ENCODE data around the gene HMGN4. TPM values are rescaled to one million over a fixed set of nuclear protein-coding genes. Genes with fewer than 3 reads are reported as not detected.

The HMGN4 gene
- total and polyA plus RNA-seq, 9 of the 15 experiments (the other 6 are each of a cell fraction or from before 2014, with no cell fraction given): 35.4 to 134 (median 94.1) TPM

DNA sequence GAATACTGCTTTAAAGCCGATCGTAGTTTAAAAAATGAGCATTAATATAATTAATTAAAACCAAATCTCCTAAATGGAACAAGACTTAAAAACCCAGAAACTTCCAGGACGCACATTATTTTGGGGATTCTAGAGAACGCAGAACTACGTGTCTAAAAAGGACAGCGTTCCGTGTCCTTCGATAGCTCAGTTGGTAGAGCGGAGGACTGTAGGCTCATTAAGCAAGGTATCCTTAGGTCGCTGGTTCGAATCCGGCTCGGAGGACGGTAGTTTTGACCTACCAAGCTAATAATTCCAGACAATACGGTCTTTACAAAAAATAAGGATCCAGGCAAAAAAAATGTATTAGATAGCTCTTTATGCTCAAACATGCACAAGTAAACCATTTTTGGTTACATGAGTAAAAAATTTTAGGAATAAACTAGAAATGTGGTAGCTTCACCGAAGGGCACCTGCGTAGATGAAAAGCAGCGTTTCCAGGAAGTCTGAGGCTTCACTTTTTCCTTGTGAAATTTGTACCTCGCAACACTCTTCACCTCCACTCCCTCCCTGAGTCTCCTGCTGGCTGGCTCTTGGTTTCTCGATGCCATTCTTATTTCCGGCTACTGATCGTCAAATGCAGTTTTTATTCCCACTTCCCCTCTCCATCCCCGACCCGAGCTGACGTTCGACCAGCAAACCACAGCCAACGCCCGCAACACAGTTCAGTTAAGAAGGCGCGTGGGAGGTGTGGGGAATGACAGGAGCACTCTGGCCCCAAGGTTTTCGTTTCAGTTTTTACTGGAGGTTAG lies 39.0 kb downstream of the HMGN4 start (continued):
- TF ChIP-seq, protein P1, sequence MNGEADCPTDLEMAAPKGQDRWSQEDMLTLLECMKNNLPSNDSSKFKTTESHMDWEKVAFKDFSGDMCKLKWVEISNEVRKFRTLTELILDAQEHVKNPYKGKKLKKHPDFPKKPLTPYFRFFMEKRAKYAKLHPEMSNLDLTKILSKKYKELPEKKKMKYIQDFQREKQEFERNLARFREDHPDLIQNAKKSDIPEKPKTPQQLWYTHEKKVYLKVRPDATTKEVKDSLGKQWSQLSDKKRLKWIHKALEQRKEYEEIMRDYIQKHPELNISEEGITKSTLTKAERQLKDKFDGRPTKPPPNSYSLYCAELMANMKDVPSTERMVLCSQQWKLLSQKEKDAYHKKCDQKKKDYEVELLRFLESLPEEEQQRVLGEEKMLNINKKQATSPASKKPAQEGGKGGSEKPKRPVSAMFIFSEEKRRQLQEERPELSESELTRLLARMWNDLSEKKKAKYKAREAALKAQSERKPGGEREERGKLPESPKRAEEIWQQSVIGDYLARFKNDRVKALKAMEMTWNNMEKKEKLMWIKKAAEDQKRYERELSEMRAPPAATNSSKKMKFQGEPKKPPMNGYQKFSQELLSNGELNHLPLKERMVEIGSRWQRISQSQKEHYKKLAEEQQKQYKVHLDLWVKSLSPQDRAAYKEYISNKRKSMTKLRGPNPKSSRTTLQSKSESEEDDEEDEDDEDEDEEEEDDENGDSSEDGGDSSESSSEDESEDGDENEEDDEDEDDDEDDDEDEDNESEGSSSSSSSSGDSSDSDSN (IDR thresholded peaks at IDR 0.05; ENCODE audit: borderline replicate concordance in 1 of 2, low read depth in 2 of 2, low read length in 2 of 2): no peak
- TF ChIP-seq CXXC5 (CRISPR knock-in tag; IDR thresholded peaks at IDR 0.05) (peak; percentile 84), ZNF23 (CRISPR knock-in tag; IDR thresholded peaks at IDR 0.05) (no peak), POLR2A (conservative IDR thresholded peaks at IDR 0.05) (no peak), PHF20 (IDR thresholded peaks at IDR 0.05; ENCODE audit: partially characterized antibody) (peak; percentile 42), NR2F6 (CRISPR knock-in tag; IDR thresholded peaks at IDR 0.05) (peak; percentile 24; the same call in 1 of the 2 replicates), NCOA4 (IDR thresholded peaks at IDR 0.05; ENCODE audit: partially characterized antibody) (no peak), MAFK (IDR thresholded peaks at IDR 0.05; ENCODE audit: low read length) (0 out of 2 replicates have a peak, but pooled peaks have one; percentile 33), CBFB (CRISPR knock-in tag; IDR thresholded peaks at IDR 0.05) (no peak), LEF1 (IDR thresholded peaks at IDR 0.05) (peak; percentile 55; the same call in 1 of the 2 replicates), KAT8 (IDR thresholded peaks at IDR 0.05; ENCODE audit: low read depth) (no peak), ZNF696 (CRISPR knock-in tag; conservative IDR thresholded peaks at IDR 0.05) (no peak), ZNF253 (CRISPR knock-in tag; conservative IDR thresholded peaks at IDR 0.05) (peak; percentile 78; the same call in 1 of the 2 replicates)
- TF ChIP-seq, protein P2, sequence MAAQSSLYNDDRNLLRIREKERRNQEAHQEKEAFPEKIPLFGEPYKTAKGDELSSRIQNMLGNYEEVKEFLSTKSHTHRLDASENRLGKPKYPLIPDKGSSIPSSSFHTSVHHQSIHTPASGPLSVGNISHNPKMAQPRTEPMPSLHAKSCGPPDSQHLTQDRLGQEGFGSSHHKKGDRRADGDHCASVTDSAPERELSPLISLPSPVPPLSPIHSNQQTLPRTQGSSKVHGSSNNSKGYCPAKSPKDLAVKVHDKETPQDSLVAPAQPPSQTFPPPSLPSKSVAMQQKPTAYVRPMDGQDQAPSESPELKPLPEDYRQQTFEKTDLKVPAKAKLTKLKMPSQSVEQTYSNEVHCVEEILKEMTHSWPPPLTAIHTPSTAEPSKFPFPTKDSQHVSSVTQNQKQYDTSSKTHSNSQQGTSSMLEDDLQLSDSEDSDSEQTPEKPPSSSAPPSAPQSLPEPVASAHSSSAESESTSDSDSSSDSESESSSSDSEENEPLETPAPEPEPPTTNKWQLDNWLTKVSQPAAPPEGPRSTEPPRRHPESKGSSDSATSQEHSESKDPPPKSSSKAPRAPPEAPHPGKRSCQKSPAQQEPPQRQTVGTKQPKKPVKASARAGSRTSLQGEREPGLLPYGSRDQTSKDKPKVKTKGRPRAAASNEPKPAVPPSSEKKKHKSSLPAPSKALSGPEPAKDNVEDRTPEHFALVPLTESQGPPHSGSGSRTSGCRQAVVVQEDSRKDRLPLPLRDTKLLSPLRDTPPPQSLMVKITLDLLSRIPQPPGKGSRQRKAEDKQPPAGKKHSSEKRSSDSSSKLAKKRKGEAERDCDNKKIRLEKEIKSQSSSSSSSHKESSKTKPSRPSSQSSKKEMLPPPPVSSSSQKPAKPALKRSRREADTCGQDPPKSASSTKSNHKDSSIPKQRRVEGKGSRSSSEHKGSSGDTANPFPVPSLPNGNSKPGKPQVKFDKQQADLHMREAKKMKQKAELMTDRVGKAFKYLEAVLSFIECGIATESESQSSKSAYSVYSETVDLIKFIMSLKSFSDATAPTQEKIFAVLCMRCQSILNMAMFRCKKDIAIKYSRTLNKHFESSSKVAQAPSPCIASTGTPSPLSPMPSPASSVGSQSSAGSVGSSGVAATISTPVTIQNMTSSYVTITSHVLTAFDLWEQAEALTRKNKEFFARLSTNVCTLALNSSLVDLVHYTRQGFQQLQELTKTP (IDR thresholded peaks at IDR 0.05; ENCODE audit: low read depth in 1 of 2, partially characterized antibody in 2 of 2): peak in 1 of 2 experiments; percentile 56
- TF ChIP-seq, protein P3, sequence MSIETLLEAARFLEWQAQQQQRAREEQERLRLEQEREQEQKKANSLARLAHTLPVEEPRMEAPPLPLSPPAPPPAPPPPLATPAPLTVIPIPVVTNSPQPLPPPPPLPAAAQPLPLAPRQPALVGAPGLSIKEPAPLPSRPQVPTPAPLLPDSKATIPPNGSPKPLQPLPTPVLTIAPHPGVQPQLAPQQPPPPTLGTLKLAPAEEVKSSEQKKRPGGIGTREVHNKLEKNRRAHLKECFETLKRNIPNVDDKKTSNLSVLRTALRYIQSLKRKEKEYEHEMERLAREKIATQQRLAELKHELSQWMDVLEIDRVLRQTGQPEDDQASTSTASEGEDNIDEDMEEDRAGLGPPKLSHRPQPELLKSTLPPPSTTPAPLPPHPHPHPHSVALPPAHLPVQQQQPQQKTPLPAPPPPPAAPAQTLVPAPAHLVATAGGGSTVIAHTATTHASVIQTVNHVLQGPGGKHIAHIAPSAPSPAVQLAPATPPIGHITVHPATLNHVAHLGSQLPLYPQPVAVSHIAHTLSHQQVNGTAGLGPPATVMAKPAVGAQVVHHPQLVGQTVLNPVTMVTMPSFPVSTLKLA (conservative IDR thresholded peaks at IDR 0.05): peak in 1 of 2 experiments; percentile 39; a peak in 2 of 4 replicates
- TF ChIP-seq, protein P4, sequence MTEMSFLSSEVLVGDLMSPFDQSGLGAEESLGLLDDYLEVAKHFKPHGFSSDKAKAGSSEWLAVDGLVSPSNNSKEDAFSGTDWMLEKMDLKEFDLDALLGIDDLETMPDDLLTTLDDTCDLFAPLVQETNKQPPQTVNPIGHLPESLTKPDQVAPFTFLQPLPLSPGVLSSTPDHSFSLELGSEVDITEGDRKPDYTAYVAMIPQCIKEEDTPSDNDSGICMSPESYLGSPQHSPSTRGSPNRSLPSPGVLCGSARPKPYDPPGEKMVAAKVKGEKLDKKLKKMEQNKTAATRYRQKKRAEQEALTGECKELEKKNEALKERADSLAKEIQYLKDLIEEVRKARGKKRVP (CRISPR knock-in tag; IDR thresholded peaks at IDR 0.05): no peak
- TF ChIP-seq, protein P5, sequence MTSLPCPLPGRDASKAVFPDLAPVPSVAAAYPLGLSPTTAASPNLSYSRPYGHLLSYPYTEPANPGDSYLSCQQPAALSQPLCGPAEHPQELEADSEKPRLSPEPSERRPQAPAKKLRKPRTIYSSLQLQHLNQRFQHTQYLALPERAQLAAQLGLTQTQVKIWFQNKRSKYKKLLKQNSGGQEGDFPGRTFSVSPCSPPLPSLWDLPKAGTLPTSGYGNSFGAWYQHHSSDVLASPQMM (CRISPR knock-in tag; IDR thresholded peaks at IDR 0.05): no peak

Data from K562 (cell line).